Measurements from ENCODE around the gene UBE2V1. TPM values are rescaled to one million over a fixed set of nuclear protein-coding genes. Genes with fewer than 3 reads are reported as not detected.

The UBE2V1 gene
- total RNA-seq, 2 experiments from 2014 or later = 115 to 140 TPM

DNA sequence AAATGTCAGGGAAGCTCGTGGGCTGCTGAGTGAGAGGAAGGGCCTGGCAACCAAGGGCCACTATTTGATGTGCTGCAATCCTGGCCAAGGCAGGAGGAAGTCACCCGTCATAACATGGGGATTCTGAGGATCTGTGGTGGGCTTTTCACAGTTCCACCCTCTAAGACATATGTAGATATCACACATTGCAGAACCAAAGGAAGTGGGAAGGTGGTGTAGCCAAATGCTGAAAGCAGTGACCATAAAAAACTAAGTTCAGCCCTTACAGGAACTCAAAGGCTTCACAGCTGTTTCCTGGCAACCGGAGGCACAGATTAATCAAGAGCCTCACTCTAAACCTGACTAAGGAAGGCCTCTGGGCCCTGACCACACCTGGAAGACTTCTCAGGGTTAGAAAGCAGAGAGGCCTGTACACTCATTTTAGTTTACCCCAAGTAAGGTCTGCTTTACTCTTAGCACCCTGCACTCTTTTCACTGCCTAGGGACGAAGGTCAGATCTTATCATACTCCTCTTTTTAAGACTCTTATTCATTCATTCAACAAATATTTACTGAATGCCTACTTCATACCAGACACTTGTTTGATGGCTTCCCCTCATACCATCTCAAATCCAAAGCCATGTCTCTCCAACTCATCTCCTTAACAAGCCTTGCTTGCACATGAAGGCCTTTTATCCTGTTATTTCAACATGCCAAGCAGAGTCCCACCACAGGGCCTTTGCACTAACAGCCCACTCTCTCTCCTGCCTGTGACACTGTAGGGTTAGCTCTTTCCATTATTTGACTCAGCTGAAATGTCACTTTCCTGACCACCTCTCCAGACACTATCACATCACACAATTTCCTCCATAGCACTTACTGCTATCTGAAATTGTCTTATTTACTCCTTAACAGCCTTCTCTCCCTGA, 2.6 kb downstream of the UBE2V1 start:
- H3K27me3 ChIP-seq (ENCODE audit: control insufficient read depth in 1 of 2, insufficient read depth in 2 of 2, low read length in 2 of 2) = no peaks in the 10 kb centered on the region
- no peaks in the 10 kb centered on the region for H3K9me3 ChIP-seq (ENCODE audit: control insufficient read depth in 1 of 2, insufficient read depth in 1 of 2, low read length in 2 of 2)
- Mint-ChIP-seq H3K4me3 (peak overlapping the region; percentile 97), H3K36me3 (ENCODE audit: low read depth) (peaks cover 38% of the 10 kb centered on the region), H3K27ac (peak overlapping the region; percentile 98), H3K4me1 (ENCODE audit: low read depth) (peaks cover 88% of the 10 kb centered on the region), H3K27me3 (no peaks in the 10 kb centered on the region), H3K9me3 (no peaks in the 10 kb centered on the region)
- intact Hi-C loops (cut with DNase I, micrococcal nuclease) = loop anchor here (5.0 to 10.0 kb wide), 4 partner anchors 296 to 824 kb away; partner anchors contain the start of genes ADNP (in 1 of the 2), PARD6B (in 1 of the 2), PTPN1 (in 1 of the 2) and SLC9A8 (in 1 of the 2)
- peaks cover 9% of the 10 kb centered on the region for H3K36me3 ChIP-seq (ENCODE audit: insufficient read depth, low read length)
- TF ChIP-seq, protein P1, sequence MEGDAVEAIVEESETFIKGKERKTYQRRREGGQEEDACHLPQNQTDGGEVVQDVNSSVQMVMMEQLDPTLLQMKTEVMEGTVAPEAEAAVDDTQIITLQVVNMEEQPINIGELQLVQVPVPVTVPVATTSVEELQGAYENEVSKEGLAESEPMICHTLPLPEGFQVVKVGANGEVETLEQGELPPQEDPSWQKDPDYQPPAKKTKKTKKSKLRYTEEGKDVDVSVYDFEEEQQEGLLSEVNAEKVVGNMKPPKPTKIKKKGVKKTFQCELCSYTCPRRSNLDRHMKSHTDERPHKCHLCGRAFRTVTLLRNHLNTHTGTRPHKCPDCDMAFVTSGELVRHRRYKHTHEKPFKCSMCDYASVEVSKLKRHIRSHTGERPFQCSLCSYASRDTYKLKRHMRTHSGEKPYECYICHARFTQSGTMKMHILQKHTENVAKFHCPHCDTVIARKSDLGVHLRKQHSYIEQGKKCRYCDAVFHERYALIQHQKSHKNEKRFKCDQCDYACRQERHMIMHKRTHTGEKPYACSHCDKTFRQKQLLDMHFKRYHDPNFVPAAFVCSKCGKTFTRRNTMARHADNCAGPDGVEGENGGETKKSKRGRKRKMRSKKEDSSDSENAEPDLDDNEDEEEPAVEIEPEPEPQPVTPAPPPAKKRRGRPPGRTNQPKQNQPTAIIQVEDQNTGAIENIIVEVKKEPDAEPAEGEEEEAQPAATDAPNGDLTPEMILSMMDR (IDR thresholded peaks at IDR 0.05) = no peak
- ATAC-seq (ENCODE audit: poor library complexity) = peak; percentile 8
- H3K4me1 ChIP-seq (ENCODE audit: insufficient read depth, low read length) = peaks cover 85% of the 10 kb centered on the region
- ChIA-PET CTCF (interaction anchor here (0.6 to 1.6 kb wide), 8 partner anchors 10 to 478 kb away, joined by 3 to 5 read pairs (median 3); no protein-coding TSS in a partner anchor), POLR2A (interaction anchor here (2.6 to 4.3 kb wide), 3 partner anchors 10 to 43 kb away, joined by 7 to 32 read pairs (median 14); partner anchors contain the start of gene PEDS1)
- peak in 6 of 14 experiments; percentile 13 to 87 (median 47) for DNase-seq
- peak overlapping the region; percentile 4 for H3K4me3 ChIP-seq (ENCODE audit: low read length)
- H3K27ac ChIP-seq (ENCODE audit: low read depth in 1 of 2, low read length in 2 of 2) = peak overlapping the region; percentile 13 to 23

DNA sequence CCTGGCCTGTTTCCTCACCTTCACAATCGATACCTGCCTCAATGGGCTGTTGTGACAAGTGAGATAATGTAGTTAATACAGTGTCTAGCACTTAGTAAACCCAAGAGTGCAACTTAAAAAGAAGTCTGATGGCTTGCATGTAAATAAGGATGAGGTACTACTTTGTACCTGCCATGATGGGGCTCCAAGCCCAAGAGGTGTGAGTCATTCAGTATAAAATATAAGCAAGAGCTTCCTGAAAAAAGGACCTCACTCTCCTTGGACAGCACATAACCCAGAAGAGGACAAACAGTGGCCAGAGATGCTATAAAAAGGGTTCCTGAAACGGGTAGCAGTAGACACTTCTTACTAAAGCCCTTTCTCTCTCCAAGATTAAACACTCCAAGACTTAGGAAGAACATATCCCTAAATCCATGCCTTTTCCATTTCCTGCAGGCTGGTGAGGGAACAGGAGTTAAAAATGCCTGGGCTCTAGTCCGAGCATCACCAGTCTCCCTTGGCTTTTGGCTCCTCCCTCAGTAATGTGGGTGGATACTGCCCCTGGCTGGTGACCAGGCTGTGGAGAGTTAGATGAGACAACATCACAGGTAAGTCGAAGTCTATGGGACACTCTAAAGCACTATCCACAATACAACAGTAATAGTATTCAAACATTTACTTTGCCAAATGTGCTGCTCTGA, 4.3 kb downstream of the UBE2V1 start:
- intact Hi-C loops (cut with DNase I, micrococcal nuclease) = no loop called here
- peak overlapping the region in 1 of 2 donors; percentile 3 for H3K27ac ChIP-seq (ENCODE audit: low read depth in 1 of 2, low read length in 2 of 2)
- Mint-ChIP-seq H3K9me3 (no peaks in the 10 kb centered on the region), H3K27me3 (no peaks in the 10 kb centered on the region), H3K36me3 (ENCODE audit: low read depth) (peaks cover 38% of the 10 kb centered on the region), H3K4me1 (ENCODE audit: low read depth) (peaks cover 75% of the 10 kb centered on the region), H3K4me3 (peak overlapping the region; percentile 67), H3K27ac (peak overlapping the region; percentile 54)
- no peaks in the 10 kb centered on the region for H3K27me3 ChIP-seq (ENCODE audit: control insufficient read depth in 1 of 2, insufficient read depth in 2 of 2, low read length in 2 of 2)
- DNase-seq (no peak), ATAC-seq (ENCODE audit: poor library complexity) (no peak)
- ChIA-PET CTCF (interaction anchor here (1.5 to 1.6 kb wide), 2 partner anchors 23 to 61 kb away, joined by 3 read pairs; no protein-coding TSS in a partner anchor), POLR2A (no interaction called here)
- no peak overlapping the region for H3K4me3 ChIP-seq (ENCODE audit: low read length)
- TF ChIP-seq, protein P1 (IDR thresholded peaks at IDR 0.05) = no peak
- H3K4me1 ChIP-seq (ENCODE audit: insufficient read depth, low read length) = peaks cover 70% of the 10 kb centered on the region
- no peaks in the 10 kb centered on the region for H3K9me3 ChIP-seq (ENCODE audit: control insufficient read depth in 1 of 2, insufficient read depth in 1 of 2, low read length in 2 of 2)
- H3K36me3 ChIP-seq (ENCODE audit: insufficient read depth, low read length) = peaks cover 9% of the 10 kb centered on the region

DNA sequence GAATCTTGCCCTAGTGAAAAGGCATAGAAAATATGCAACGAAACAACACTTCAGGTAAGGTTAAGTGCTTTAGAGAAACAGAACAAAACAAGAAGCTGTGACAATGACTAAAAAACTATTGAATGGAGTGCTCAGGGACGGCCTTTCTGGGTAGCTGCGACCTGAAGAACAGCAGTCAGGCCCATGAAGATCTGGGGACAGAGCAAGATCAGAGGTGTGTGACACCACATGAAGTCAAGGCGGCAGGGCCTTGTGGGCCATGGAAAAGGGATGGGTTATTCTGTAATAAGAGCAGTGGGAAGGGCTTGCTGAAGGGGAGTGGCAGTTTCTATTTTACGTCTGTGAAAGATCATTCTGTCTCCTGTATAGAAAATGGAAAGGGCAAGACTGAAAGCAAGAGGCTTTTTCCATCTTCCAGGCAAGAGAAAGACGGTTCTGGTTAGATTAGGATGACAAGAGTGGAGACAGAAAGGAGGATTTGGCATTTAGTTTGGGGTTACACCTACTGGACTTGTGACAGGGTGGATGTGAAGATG, 5.1 kb downstream of the UBE2V1 start:
- POLR2A ChIA-PET = no interaction called here
- H3K27me3 Mint-ChIP-seq = no peaks in the 10 kb centered on the region
- peaks cover 73% of the 10 kb centered on the region for H3K4me1 Mint-ChIP-seq (ENCODE audit: low read depth)
- CTCF ChIA-PET = no interaction called here
- Histone ChIP-seq H3K27me3 (ENCODE audit: control insufficient read depth in 1 of 2, insufficient read depth in 2 of 2, low read length in 2 of 2) (no peaks in the 10 kb centered on the region), H3K27ac (ENCODE audit: low read depth in 1 of 2, low read length in 2 of 2) (peak overlapping the region in 1 of 2 donors; percentile 29), H3K36me3 (ENCODE audit: insufficient read depth, low read length) (peaks cover 10% of the 10 kb centered on the region), H3K9me3 (ENCODE audit: control insufficient read depth in 1 of 2, insufficient read depth in 1 of 2, low read length in 2 of 2) (no peaks in the 10 kb centered on the region), H3K4me1 (ENCODE audit: insufficient read depth, low read length) (peaks cover 69% of the 10 kb centered on the region), H3K4me3 (ENCODE audit: low read length) (no peak overlapping the region)
- H3K4me3 Mint-ChIP-seq = peak overlapping the region; percentile 50
- H3K9me3 Mint-ChIP-seq = no peaks in the 10 kb centered on the region
- DNase-seq = no peak
- peaks cover 42% of the 10 kb centered on the region for H3K36me3 Mint-ChIP-seq (ENCODE audit: low read depth)
- intact Hi-C loops (cut with DNase I, micrococcal nuclease) = no loop called here
- ATAC-seq (ENCODE audit: poor library complexity) = no peak
- H3K27ac Mint-ChIP-seq = peak overlapping the region; percentile 54
- TF ChIP-seq, protein P1 (IDR thresholded peaks at IDR 0.05) = no peak

Data from CD4-positive, alpha-beta T cell (primary cell).